HEK293 (cell line): Measurements from ENCODE around the gene MTMR10.
A peak's percentile ranks its signal among the peaks of the same experiment; 100 is the strongest.

Experiments used
- CTCF ChIA-PET: fragments of 350-600 bp; formaldehyde crosslinking; extraction: SDS; loops from one replicate; lab custom pipeline; 2021; ENCODE audit warnings: antibody characterized with exemption; lab: Yijun Ruan, JAX
- POLR2A ChIA-PET: fragments of 300-600 bp; formaldehyde crosslinking; extraction: SDS; loops from one replicate; lab custom pipeline; 2020; ENCODE audit warnings: antibody characterized with exemption, inconsistent platforms; lab: Yijun Ruan, JAX
- H3K27ac ChIP-seq: fragments of 200-500 bp; sonication (Bioruptor generic); 2 replicates; pipeline ENCODE4 v1.5.1; 2014; ENCODE audit warnings: low read depth, low read length, control low read depth, inconsistent platforms; ENCODE audit errors: extremely low read depth
- H3K36me3 ChIP-seq, 2 experiments: fragments of 200-500 bp in 1 of 2; sonication (Bioruptor generic) in 1 of 2; 1 replicate in 1 of 2; 2 replicates in 1 of 2; pipeline ENCODE4 v1.5.1; 2014 to 2017; ENCODE audit warnings: inconsistent platforms in 2 of 2, low read length in 2 of 2; ENCODE audit not compliant: control insufficient read depth in 2 of 2, insufficient read depth in 1 of 2
- H3K4me1 ChIP-seq: fragments of 200-500 bp; sonication (Bioruptor generic); 2 replicates; pipeline ENCODE4 v1.5.1; 2014; ENCODE audit warnings: mild to moderate bottlenecking, low read length, inconsistent platforms; ENCODE audit not compliant: control insufficient read depth, insufficient read depth
- H3K4me3 ChIP-seq: 2 replicates; pipeline ENCODE4 v1.5.1; 2011; ENCODE audit warnings: low read depth, mild to moderate bottlenecking, control low read depth, low read length, moderate library complexity
- H3K9me3 ChIP-seq: fragments of 200-500 bp; sonication (Bioruptor generic); 2 replicates; pipeline ENCODE4 v1.5.1; 2014; ENCODE audit warnings: low read depth, low read length, inconsistent platforms; ENCODE audit not compliant: control insufficient read depth, insufficient read depth
- CTCF ChIP-seq: fragments of 450-650 bp; formaldehyde crosslinking; IDR thresholded peaks from 2 replicates; pipeline ENCODE4 v1.5.1; 2016; ENCODE audit warnings: missing biosample characterization, missing genetic modification characterization
- GLI2 ChIP-seq: fragments of 450-650 bp; formaldehyde crosslinking; IDR thresholded peaks from 2 replicates; pipeline ENCODE4; 2017; ENCODE audit warnings: missing biosample characterization, missing genetic modification characterization, low read depth, borderline replicate concordance
- GLIS2 ChIP-seq: fragments of 450-650 bp; formaldehyde crosslinking; IDR thresholded peaks from 2 replicates; pipeline ENCODE4 v1.5.1; 2016; ENCODE audit warnings: missing biosample characterization, missing genetic modification characterization
- KLF1 ChIP-seq: fragments of 450-650 bp; formaldehyde crosslinking; IDR thresholded peaks from 2 replicates; pipeline ENCODE4 v1.5.1; 2016; ENCODE audit warnings: missing biosample characterization, missing genetic modification characterization
- KLF10 ChIP-seq: fragments of 450-650 bp; IDR thresholded peaks from 2 replicates; pipeline ENCODE4 v1.5.1; 2018; ENCODE audit warnings: missing biosample characterization, mild to moderate bottlenecking, missing genetic modification characterization
- KLF8 ChIP-seq: fragments of 450-650 bp; formaldehyde crosslinking; IDR thresholded peaks from 2 replicates; pipeline ENCODE4 v1.5.1; 2016; ENCODE audit warnings: missing biosample characterization, missing genetic modification characterization
- PATZ1 ChIP-seq: fragments of 450-650 bp; formaldehyde crosslinking; IDR thresholded peaks from 2 replicates; pipeline ENCODE4 v1.5.1; 2016; ENCODE audit warnings: missing biosample characterization, missing genetic modification characterization
- YY1 ChIP-seq: fragments of 450-650 bp; formaldehyde crosslinking; IDR thresholded peaks from 2 replicates; pipeline ENCODE4 v1.5.1; 2018; ENCODE audit warnings: missing biosample characterization, missing genetic modification characterization
- ZBTB11 ChIP-seq: fragments of 450-650 bp; formaldehyde crosslinking; conservative IDR thresholded peaks from 2 replicates; pipeline ENCODE4 v1.5.1; 2016; ENCODE audit warnings: low read depth, missing biosample characterization, missing genetic modification characterization
- ZFP41 ChIP-seq: fragments of 450-650 bp; formaldehyde crosslinking; IDR thresholded peaks from 2 replicates; pipeline ENCODE4 v1.5.1; 2016; ENCODE audit warnings: missing biosample characterization, missing genetic modification characterization, borderline replicate concordance
- ZNF155 ChIP-seq: fragments of 450-650 bp; formaldehyde crosslinking; IDR thresholded peaks from 2 replicates; pipeline ENCODE4 v1.5.1; 2016; ENCODE audit warnings: missing biosample characterization, missing genetic modification characterization
- ZNF16 ChIP-seq: fragments of 450-650 bp; formaldehyde crosslinking; IDR thresholded peaks from 2 replicates; pipeline ENCODE4 v1.5.1; 2016; ENCODE audit warnings: low read depth, missing biosample characterization, missing genetic modification characterization
- ZNF19 ChIP-seq: fragments of 450-650 bp; formaldehyde crosslinking; IDR thresholded peaks from 2 replicates; pipeline ENCODE4; 2016; ENCODE audit warnings: missing biosample characterization, missing genetic modification characterization, low read depth
- ZNF311 ChIP-seq: fragments of 450-650 bp; formaldehyde crosslinking; IDR thresholded peaks from 2 replicates; pipeline ENCODE4 v1.5.1; 2017; ENCODE audit warnings: missing biosample characterization, missing genetic modification characterization, borderline replicate concordance
- ZNF366 ChIP-seq: fragments of 450-650 bp; formaldehyde crosslinking; conservative IDR thresholded peaks from 2 replicates; pipeline ENCODE4 v1.5.1; 2016; ENCODE audit warnings: missing biosample characterization, missing genetic modification characterization
- ZNF37A ChIP-seq: fragments of 450-650 bp; IDR thresholded peaks from 2 replicates; pipeline ENCODE4 v1.5.1; 2018; ENCODE audit warnings: missing biosample characterization, missing genetic modification characterization
- ZNF398 ChIP-seq: fragments of 450-650 bp; formaldehyde crosslinking; IDR thresholded peaks from 2 replicates; pipeline ENCODE4 v1.5.1; 2017; ENCODE audit warnings: missing biosample characterization, missing genetic modification characterization
- ZNF416 ChIP-seq: fragments of 450-650 bp; formaldehyde crosslinking; IDR thresholded peaks from 2 replicates; pipeline ENCODE4 v1.5.1; 2016; ENCODE audit warnings: missing biosample characterization, missing genetic modification characterization
- ZNF433 ChIP-seq: fragments of 450-650 bp; formaldehyde crosslinking; IDR thresholded peaks from 2 replicates; pipeline ENCODE4 v1.5.1; 2016; ENCODE audit warnings: missing biosample characterization, missing genetic modification characterization, low read depth
- ZNF473 ChIP-seq: fragments of 450-650 bp; formaldehyde crosslinking; IDR thresholded peaks from 2 replicates; pipeline ENCODE4 v1.5.1; 2017; ENCODE audit warnings: missing biosample characterization, missing genetic modification characterization
- ZNF488 ChIP-seq: fragments of 450-650 bp; formaldehyde crosslinking; IDR thresholded peaks from 2 replicates; pipeline ENCODE4 v1.5.1; 2016; ENCODE audit warnings: missing biosample characterization, missing genetic modification characterization
- ZNF501 ChIP-seq: fragments of 450-650 bp; formaldehyde crosslinking; IDR thresholded peaks from 2 replicates; pipeline ENCODE4 v1.5.1; 2016; ENCODE audit warnings: missing biosample characterization, missing genetic modification characterization
- ZNF549 ChIP-seq: fragments of 450-650 bp; IDR thresholded peaks from 2 replicates; pipeline ENCODE4 v1.5.1; 2018; ENCODE audit warnings: missing biosample characterization, missing genetic modification characterization, mild to moderate bottlenecking, inconsistent platforms, moderate library complexity
- ZNF571 ChIP-seq: fragments of 450-650 bp; formaldehyde crosslinking; IDR thresholded peaks from 2 replicates; pipeline ENCODE4 v1.5.0; 2017; ENCODE audit warnings: missing biosample characterization, missing genetic modification characterization
- ZNF623 ChIP-seq: fragments of 450-650 bp; formaldehyde crosslinking; IDR thresholded peaks from 2 replicates; pipeline ENCODE4 v1.5.1; 2016; ENCODE audit warnings: missing biosample characterization, missing genetic modification characterization
- ZNF654 ChIP-seq: fragments of 450-650 bp; formaldehyde crosslinking; IDR thresholded peaks from 2 replicates; pipeline ENCODE4 v1.5.1; 2016; ENCODE audit warnings: low read depth, missing biosample characterization, missing genetic modification characterization

MTMR10 gene

GRCh38 chr15:30904812-30905211 lies 86.6 kb downstream of the MTMR10 start:
- H3K9me3 ChIP-seq, result no peaks in the 10 kb centered on the region
- TF ChIP-seq ZNF366 (tag by site-specific recombination), result no peak
- no peak for TF ChIP-seq ZNF473 (tag by site-specific recombination)
- TF ChIP-seq GLIS2 (tag by site-specific recombination), result no peak
- no peak for TF ChIP-seq ZNF549
- TF ChIP-seq ZNF488 (tag by site-specific recombination), result no peak
- TF ChIP-seq ZNF398 (tag by site-specific recombination), result no peak
- no peak for TF ChIP-seq ZNF16 (tag by site-specific recombination)
- TF ChIP-seq ZNF433 (tag by site-specific recombination), result no peak
- TF ChIP-seq ZNF623, result no peak
- no peak for TF ChIP-seq ZNF155 (tag by site-specific recombination)
- TF ChIP-seq ZNF416 (tag by site-specific recombination), result no peak
- ChIA-PET CTCF (no interaction called here), POLR2A (no interaction called here)
- H3K27ac ChIP-seq, result no peak overlapping the region
- H3K4me1 ChIP-seq, result no peaks in the 10 kb centered on the region
- H3K36me3 ChIP-seq, result peaks cover 0 to 28% of the 10 kb centered on the region in 2 experiments; a peak in 2 of 3 replicates
- H3K4me3 ChIP-seq, result no peak overlapping the region

GRCh38 chr15:30903497-30904187 lies 87.8 kb downstream of the MTMR10 start, which contains the start of gene FAN1:
Gene FAN1, plus strand, starts transcription at chr15:30903915. Its CDS starts 749 bp downstream, at chr15:30904664.
- Histone ChIP-seq H3K4me3 (peak within 1 kb of the TSS; percentile 72), H3K4me1 (no peaks in the 10 kb centered on the region), H3K27ac (peak within 1 kb of the TSS; percentile 66), H3K9me3 (no peaks in the 10 kb centered on the region), H3K36me3 (peaks cover 0 to 16% of the 10 kb centered on the region in 2 experiments; a peak in 2 of 3 replicates)
- ChIA-PET POLR2A (interaction anchor here (0.6 to 0.8 kb wide), 2 partner anchors 126 to 536 kb away, joined by 4 to 5 read pairs; no protein-coding TSS in a partner anchor), CTCF (no interaction called here)
- TF ChIP-seq KLF10 (tag by site-specific recombination), result no peak
- TF ChIP-seq PATZ1 (tag by site-specific recombination), result peak; percentile 84
- TF ChIP-seq KLF1 (tag by site-specific recombination), result no peak
- TF ChIP-seq ZNF37A (tag by site-specific recombination), result no peak
- TF ChIP-seq GLI2, result no peak
- no peak for TF ChIP-seq ZNF311 (tag by site-specific recombination)
- TF ChIP-seq KLF8 (tag by site-specific recombination), result peak; percentile 14; the same call in 1 of the 2 replicates
- no peak for TF ChIP-seq ZNF654
- TF ChIP-seq CTCF, result peak; percentile 31; the same call in 1 of the 2 replicates
- TF ChIP-seq ZNF19, result no peak
- TF ChIP-seq YY1 (tag by site-specific recombination), result peak; percentile 38; the same call in 1 of the 2 replicates
- TF ChIP-seq ZNF571 (tag by site-specific recombination), result no peak
- peak; percentile 71 for TF ChIP-seq ZBTB11 (tag by site-specific recombination)
- peak; percentile 53 for TF ChIP-seq ZNF501 (tag by site-specific recombination)
- no peak for TF ChIP-seq ZFP41 (tag by site-specific recombination)
